Stimulated activated CD8-positive, alpha-beta memory T cell treated with anti-CD3 and anti-CD28 coated beads, Interleukin-4, amount 100 ng/mL, for 48 hours (primary cell): ENCODE results near the gene PLEKHM1.

Experiments
- DNase-seq: peaks from one replicate; pipeline ENCODE4 v3.0.0-alpha.2; 2020

The PLEKHM1 gene

GRCh38 chr17:45395569-45396415, 94.7 kb downstream of the PLEKHM1 start:
- DNase-seq = no peak

DNA sequence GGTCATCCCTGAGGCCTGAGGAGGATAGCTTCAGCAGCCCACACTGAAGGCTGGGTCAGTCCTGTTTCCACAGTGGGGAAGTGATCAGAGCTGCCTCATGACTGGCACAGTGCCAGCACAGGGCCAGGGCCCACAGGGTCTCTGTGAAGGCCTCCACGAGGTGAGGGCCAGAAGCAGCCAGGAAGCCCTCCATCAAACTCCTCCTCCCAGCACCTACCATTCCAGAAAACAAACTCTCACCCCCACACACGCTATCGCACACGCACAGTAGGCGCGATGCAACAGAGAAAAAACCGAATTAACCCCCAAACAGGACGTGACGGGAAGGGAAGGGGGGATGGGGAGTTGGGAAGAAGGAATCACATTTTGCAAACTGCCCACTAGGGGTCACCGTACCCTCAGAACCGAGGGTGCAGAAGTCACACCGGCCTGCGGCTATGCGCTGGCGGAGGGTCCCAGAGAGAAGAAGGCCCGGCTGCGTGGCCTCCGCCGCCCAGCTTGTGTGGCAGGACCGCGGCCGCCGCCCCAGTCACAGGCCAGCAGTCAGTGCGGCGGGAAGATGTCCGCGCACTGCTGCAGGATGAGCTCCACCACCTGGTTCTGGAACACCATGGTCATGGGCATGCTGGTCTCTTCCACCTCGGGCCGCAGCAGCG, 95.5 kb downstream of the PLEKHM1 start:
- peak; percentile 61 for DNase-seq

GRCh38 chr17:45394564-45394912, 96.0 kb downstream of the PLEKHM1 start:
- no peak for DNase-seq

DNA sequence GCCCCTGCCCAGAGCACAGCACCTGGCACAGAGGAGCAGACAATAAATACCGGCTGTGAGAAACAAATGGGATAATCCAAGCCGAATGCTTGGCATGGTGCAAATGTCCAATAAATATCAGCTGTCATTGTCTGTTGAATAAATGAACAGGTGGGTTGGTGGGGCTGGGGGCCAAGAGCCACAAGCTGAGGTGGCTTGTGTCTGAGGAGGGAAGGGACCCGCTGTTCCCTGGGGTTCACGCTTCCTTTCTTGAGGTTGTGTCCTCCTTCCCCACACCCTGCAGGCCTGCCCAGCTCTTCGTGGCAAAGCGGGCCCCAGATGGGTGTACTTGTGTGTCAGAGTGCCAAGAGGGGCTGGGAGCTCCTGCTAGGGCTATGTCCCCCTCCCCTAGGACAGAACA, 96.4 kb downstream of the PLEKHM1 start:
- no peak for DNase-seq

DNA sequence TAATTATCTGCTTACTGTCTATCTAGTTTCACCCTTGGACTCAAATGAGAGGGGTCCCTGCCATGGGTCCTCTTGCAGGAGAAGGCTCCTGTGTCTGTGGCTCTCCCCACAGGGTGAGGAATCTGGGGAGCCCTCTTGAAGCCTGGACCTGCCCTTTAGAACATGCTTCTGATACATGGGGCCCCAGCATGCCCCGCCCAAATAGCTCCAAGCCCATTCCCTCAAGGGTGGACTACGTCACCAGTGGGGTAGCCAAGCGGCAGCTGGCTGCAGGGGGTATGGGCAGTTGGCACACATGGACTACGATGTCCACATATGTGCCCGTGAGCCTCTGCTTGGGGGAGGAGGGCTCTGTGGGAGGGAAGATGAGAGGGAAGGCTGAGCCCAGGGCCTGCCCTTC, 97.1 kb downstream of the PLEKHM1 start:
- DNase-seq = no peak

GRCh38 chr17:45391918-45392317, 98.6 kb downstream of the PLEKHM1 start:
- DNase-seq = no peak

- no peak for DNase-seq
These were observed 99.2 kb downstream of the PLEKHM1 start for GRCh38 chr17:45391291-45391690.

DNA sequence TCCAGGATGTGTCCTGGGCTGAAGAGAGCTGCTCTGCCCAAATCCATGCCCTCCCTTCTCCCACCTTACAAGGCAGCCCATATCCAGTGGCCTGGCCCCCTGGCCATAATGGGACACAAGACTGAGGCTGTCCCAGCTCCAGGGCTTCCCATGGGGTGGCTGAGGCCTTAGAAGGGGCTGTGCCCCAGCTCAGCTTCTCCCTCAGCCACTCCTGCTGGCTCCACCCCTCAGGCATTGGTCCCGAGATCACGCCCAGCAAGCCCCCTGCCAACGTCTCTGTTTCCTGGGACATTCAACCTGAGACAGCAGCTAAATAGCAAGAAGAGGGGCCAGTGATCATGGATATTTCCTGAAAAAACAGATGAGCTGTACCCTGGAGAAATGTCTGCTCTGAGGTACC, 101.2 kb downstream of the PLEKHM1 start:
- no peak for DNase-seq

- no peak for DNase-seq
These were observed 101.8 kb downstream of the PLEKHM1 start for GRCh38 chr17:45388604-45389325.

GRCh38 chr17:45387739-45388138, 102.8 kb downstream of the PLEKHM1 start:
- DNase-seq = no peak

DNA sequence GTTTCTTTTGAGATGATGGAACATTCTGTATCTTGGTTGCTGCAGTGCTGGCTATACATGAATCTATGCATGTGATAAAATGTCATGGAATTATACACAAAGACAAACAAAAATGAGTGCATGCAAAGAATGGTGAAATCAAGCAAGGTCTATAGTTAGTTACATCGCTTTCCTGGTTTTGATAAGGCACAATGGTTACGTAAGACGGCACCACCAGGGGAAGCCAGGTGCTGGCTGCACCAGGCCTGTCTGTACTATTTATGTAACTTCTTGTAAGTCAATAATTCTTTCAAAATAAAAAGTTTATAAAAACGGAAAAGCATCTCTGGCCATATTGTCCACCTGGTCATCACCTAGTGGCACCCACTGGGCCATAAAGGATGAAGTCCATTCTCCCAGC, 104.3 kb downstream of the PLEKHM1 start:
- DNase-seq = no peak
